ENCODE measurements around the gene C3orf80.

C3orf80 gene

GRCh38 chr3:160220038-160220437, 5.2 kb upstream of the C3orf80 start:
- Histone ChIP-seq H3K27ac (ENCODE audit: low read length) (no peak overlapping the region), H3K4me3 (ENCODE audit: low read depth in 1 of 2, low read length in 2 of 2) (no peak overlapping the region), H3K9ac (ENCODE audit: low read depth, low read length) (no peak overlapping the region), H3K4me2 (ENCODE audit: insufficient read depth, low read length) (no peak overlapping the region), H4K20me1 (ENCODE audit: insufficient read depth, low read length) (no peaks in the 10 kb centered on the region), H3K9me3 (ENCODE audit: insufficient read depth, low read length, severe bottlenecking) (no peaks in the 10 kb centered on the region), H3K79me2 (ENCODE audit: insufficient read depth, low read length) (no peaks in the 10 kb centered on the region), H3K27me3 (ENCODE audit: insufficient read depth, low read length, poor library complexity) (peaks cover 17% of the 10 kb centered on the region), H3K4me1 (ENCODE audit: insufficient read depth, low read length) (no peaks in the 10 kb centered on the region), H2AFZ (ENCODE audit: low read depth, low read length) (no peak overlapping the region), H3K36me3 (ENCODE audit: insufficient read depth, low read length) (no peaks in the 10 kb centered on the region)
- DNase-seq, result no peak
- no peak for TF ChIP-seq EZH2 (IDR thresholded peaks at IDR 0.05; ENCODE audit: borderline replicate concordance, low read depth, low read length, severe bottlenecking)
- no peak for TF ChIP-seq CTCF (IDR thresholded peaks at IDR 0.05; ENCODE audit: borderline replicate concordance, extremely low read depth, low read length, poor library complexity, severe bottlenecking)
- no peak for ATAC-seq (ENCODE audit: insufficient read depth, low read depth)

DNA sequence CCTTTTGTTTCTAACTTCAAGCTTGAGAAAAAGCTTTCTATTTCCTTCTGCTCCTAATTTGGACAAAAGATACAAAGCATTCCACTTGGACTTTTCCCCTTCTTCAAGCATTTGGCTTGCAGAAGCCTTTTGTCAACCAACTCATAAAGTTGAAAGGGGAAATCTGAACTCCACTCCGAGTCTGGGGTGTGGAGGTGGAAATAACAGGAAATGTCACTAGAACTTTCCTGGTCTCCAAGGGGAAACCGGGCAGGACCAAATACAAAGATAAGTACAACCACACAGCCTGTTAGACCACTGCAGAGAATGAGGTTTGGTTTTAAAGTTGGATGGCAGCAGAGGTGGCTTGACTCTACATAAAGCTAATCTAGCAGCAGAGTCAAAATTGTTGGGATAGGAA, 4.2 kb upstream of the C3orf80 start:
- Histone ChIP-seq H3K27me3 (ENCODE audit: insufficient read depth, low read length, poor library complexity) (peaks cover 17% of the 10 kb centered on the region), H2AFZ (ENCODE audit: low read depth, low read length) (no peak overlapping the region), H3K27ac (ENCODE audit: low read length) (no peak overlapping the region), H3K9ac (ENCODE audit: low read depth, low read length) (no peak overlapping the region), H3K36me3 (ENCODE audit: insufficient read depth, low read length) (no peaks in the 10 kb centered on the region), H3K4me3 (ENCODE audit: low read depth in 1 of 2, low read length in 2 of 2) (no peak overlapping the region), H3K79me2 (ENCODE audit: insufficient read depth, low read length) (no peaks in the 10 kb centered on the region), H3K9me3 (ENCODE audit: insufficient read depth, low read length, severe bottlenecking) (no peaks in the 10 kb centered on the region), H3K4me1 (ENCODE audit: insufficient read depth, low read length) (no peaks in the 10 kb centered on the region), H4K20me1 (ENCODE audit: insufficient read depth, low read length) (no peaks in the 10 kb centered on the region), H3K4me2 (ENCODE audit: insufficient read depth, low read length) (no peak overlapping the region)
- ATAC-seq (ENCODE audit: insufficient read depth, low read depth), result no peak
- no peak for DNase-seq
- TF ChIP-seq EZH2 (IDR thresholded peaks at IDR 0.05; ENCODE audit: borderline replicate concordance, low read depth, low read length, severe bottlenecking), result no peak
- no peak for TF ChIP-seq CTCF (IDR thresholded peaks at IDR 0.05; ENCODE audit: borderline replicate concordance, extremely low read depth, low read length, poor library complexity, severe bottlenecking)

- H3K36me3 ChIP-seq (ENCODE audit: insufficient read depth, low read length), result no peaks in the 10 kb centered on the region
- no peaks in the 10 kb centered on the region for H3K79me2 ChIP-seq (ENCODE audit: insufficient read depth, low read length)
- TF ChIP-seq CTCF (IDR thresholded peaks at IDR 0.05; ENCODE audit: borderline replicate concordance, extremely low read depth, low read length, poor library complexity, severe bottlenecking) (no peak), EZH2 (IDR thresholded peaks at IDR 0.05; ENCODE audit: borderline replicate concordance, low read depth, low read length, severe bottlenecking) (no peak)
- H4K20me1 ChIP-seq (ENCODE audit: insufficient read depth, low read length), result no peaks in the 10 kb centered on the region
- H3K9ac ChIP-seq (ENCODE audit: low read depth, low read length), result no peak overlapping the region
- no peak overlapping the region for H3K27ac ChIP-seq (ENCODE audit: low read length)
- no peak for DNase-seq
- no peaks in the 10 kb centered on the region for H3K9me3 ChIP-seq (ENCODE audit: insufficient read depth, low read length, severe bottlenecking)
- no peak overlapping the region for H3K4me2 ChIP-seq (ENCODE audit: insufficient read depth, low read length)
- ATAC-seq (ENCODE audit: insufficient read depth, low read depth), result no peak
- H2AFZ ChIP-seq (ENCODE audit: low read depth, low read length), result no peak overlapping the region
- no peak overlapping the region for H3K4me3 ChIP-seq (ENCODE audit: low read depth in 1 of 2, low read length in 2 of 2)
- H3K4me1 ChIP-seq (ENCODE audit: insufficient read depth, low read length), result no peaks in the 10 kb centered on the region
- peaks cover 12% of the 10 kb centered on the region for H3K27me3 ChIP-seq (ENCODE audit: insufficient read depth, low read length, poor library complexity)
Observed at GRCh38 chr3:160224256-160224655, 966 bp upstream of the C3orf80 start.

DNA sequence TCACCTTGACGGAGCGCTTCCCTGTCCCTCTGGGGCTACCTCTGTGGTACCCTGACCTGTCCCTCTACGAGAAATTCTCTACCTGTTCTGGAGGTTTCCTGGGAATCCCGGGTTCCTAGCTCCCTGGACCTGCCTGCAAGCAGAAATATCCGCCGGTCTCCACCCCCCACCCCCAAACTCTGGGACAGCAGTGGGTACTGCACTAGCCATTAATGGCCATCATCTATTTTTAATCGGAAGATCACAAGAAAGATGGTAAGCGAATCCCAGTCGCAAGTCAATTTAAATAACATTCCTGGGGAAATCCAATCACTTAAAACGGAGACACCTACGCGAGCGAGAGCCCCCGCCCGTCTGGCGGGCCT, 429 bp upstream of the C3orf80 start:
- Histone ChIP-seq H3K4me1 (ENCODE audit: insufficient read depth, low read length) (no peaks in the 10 kb centered on the region), H3K4me3 (ENCODE audit: low read depth in 1 of 2, low read length in 2 of 2) (no peak overlapping the region), H3K79me2 (ENCODE audit: insufficient read depth, low read length) (no peaks in the 10 kb centered on the region), H3K36me3 (ENCODE audit: insufficient read depth, low read length) (no peaks in the 10 kb centered on the region), H4K20me1 (ENCODE audit: insufficient read depth, low read length) (no peaks in the 10 kb centered on the region), H3K9ac (ENCODE audit: low read depth, low read length) (no peak overlapping the region), H3K4me2 (ENCODE audit: insufficient read depth, low read length) (no peak overlapping the region), H3K9me3 (ENCODE audit: insufficient read depth, low read length, severe bottlenecking) (no peaks in the 10 kb centered on the region), H3K27ac (ENCODE audit: low read length) (no peak overlapping the region), H2AFZ (ENCODE audit: low read depth, low read length) (no peak overlapping the region), H3K27me3 (ENCODE audit: insufficient read depth, low read length, poor library complexity) (peaks cover 10% of the 10 kb centered on the region)
- TF ChIP-seq EZH2 (IDR thresholded peaks at IDR 0.05; ENCODE audit: borderline replicate concordance, low read depth, low read length, severe bottlenecking) (no peak), CTCF (IDR thresholded peaks at IDR 0.05; ENCODE audit: borderline replicate concordance, extremely low read depth, low read length, poor library complexity, severe bottlenecking) (no peak)
- DNase-seq (no peak), ATAC-seq (ENCODE audit: insufficient read depth, low read depth) (no peak)
